Fibroblast of skin of left quadriceps (primary cell): ENCODE measurements around the gene WDR4.
"Not testable (repeated sequence)": the region's sequence is repeated elsewhere in the genome, so short reads cannot be mapped to it uniquely, and the experiment has no call there.

Experiments used
- DNase-seq, 2 experiments: peaks; one replicate each; pipeline ENCODE4 v3.0.0-alpha.2; 2013; ENCODE audit warnings: low read depth in 2 of 2

The WDR4 gene, protein sequence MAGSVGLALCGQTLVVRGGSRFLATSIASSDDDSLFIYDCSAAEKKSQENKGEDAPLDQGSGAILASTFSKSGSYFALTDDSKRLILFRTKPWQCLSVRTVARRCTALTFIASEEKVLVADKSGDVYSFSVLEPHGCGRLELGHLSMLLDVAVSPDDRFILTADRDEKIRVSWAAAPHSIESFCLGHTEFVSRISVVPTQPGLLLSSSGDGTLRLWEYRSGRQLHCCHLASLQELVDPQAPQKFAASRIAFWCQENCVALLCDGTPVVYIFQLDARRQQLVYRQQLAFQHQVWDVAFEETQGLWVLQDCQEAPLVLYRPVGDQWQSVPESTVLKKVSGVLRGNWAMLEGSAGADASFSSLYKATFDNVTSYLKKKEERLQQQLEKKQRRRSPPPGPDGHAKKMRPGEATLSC

DNA sequence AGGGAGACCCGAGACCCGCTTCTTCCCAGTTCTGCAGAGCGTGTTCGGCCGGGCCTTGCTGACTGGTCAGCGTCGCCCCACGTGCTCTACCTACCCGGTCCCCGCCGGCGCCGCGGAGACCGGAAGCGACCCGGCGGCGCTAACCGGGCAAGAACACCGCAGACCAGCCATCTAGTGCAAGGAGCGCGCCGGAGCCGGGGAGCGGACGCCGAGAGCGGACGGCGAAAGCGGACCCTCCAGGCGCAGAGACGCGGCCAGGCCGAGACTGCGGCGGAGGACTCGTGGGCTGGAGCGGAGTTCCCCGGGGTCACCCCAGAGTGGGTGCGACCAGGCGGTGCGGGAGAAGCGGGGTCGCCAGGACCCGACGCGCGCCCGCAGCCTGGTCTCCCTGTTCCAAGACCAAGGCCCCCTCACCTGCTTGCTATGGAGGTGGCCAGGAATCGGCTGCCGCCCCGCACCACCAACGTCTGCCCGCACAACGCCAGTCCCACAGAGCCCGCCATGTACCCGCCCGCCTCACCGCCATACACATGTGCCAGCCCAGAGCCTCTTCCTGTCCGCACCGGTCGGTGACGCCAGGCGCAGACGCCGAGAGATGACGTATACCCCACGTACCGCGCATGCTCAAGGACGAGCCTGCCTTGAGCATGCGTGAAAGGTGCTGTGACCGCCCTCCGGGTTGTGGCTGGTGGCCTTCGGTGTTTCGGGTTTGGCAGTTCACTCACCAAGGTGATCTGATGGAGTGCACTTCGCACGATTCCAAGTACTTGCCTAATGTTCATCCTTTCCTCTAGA is at the start of gene WDR4:
Gene WDR4, minus strand, starts transcription at position 547 of the 795 bp plus-strand sequence. Its CDS starts 44 bp downstream, at position 503.
- peak; percentile 91 to 92 for DNase-seq

DNA sequence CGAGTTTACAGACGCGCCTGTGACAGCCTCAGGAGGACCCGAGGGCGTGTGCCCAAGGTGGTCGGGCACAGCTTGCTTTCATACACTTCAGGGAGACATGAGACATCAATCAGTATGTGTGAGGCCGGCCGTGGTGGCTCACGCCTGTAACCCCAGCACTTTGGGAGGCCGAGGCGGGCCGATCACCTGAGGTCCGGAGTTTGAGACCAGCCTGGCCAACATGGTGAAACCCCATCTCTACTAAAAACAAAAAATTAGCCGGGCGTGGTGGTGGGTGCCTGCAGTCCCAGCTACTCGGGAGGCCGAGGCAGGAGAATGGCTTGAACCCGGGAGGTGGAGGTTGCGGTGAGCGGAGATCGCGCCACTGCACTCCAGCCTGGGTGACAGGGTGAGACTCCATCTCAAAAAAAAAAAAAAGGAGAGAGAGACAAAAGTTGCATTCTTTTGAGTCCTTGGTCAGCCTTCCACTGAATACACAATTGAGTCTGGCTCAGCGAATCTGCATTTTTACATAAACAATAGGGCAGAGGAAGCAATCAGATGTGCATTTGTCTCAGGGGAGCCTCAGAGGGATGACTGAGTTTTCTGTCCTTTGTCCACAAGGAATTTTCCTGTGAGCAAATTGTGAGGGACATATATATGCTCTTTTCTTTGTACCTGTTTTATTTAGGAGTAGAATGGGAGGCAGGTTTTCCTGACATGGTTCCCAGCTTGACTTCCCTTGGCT is 48.3 kb upstream of the WDR4 start:
- DNase-seq: not testable (repeated sequence)

DNA sequence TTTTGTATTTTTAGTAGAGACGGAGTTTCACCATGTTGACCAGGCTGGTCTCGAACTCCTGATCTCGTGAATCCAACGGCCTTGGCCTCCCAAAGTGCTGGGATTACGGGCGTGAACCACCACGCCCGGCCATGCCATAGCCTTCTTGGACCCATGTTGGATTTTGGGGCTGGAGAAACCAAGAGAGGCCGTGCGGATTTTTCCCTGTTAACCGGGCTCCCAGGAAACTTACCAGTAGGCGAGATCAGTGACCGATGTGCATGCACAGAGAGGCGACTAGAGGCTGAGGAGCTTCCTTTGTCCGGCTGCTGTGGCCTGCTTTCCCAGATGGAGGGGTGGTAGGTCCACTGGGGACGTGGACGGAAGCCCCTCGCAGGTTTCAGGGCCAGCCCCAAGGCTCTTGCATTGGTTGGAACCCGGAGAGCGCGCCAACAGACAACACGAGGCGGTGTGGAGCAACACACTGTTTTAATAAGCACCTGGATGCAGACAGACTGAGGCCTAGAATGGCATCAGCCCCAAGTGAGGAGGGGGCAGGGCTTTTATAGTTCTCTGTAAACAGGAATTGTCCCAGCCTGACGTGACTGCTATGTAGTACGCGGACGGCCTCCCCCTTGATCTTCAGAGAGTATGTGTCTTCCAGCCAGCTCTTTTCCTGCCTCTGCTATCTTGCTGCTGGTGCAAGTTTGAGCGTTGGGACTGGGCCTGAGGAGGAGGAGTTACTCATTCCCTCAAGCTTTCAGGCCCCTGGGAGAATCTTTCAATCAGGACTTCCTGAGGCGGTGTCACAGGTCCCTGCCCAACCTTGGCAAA is 46.0 kb upstream of the WDR4 start, which contains the start of gene ERVH48-1:
Gene ERVH48-1, minus strand, starts transcription at position 517 of the 813 bp plus-strand sequence. CDS start 6,624 bp downstream, outside the sequence.
- DNase-seq: no peak

GRCh38 chr21:42924433-42924751 is 45.1 kb upstream of the WDR4 start:
- no peak for DNase-seq

DNA sequence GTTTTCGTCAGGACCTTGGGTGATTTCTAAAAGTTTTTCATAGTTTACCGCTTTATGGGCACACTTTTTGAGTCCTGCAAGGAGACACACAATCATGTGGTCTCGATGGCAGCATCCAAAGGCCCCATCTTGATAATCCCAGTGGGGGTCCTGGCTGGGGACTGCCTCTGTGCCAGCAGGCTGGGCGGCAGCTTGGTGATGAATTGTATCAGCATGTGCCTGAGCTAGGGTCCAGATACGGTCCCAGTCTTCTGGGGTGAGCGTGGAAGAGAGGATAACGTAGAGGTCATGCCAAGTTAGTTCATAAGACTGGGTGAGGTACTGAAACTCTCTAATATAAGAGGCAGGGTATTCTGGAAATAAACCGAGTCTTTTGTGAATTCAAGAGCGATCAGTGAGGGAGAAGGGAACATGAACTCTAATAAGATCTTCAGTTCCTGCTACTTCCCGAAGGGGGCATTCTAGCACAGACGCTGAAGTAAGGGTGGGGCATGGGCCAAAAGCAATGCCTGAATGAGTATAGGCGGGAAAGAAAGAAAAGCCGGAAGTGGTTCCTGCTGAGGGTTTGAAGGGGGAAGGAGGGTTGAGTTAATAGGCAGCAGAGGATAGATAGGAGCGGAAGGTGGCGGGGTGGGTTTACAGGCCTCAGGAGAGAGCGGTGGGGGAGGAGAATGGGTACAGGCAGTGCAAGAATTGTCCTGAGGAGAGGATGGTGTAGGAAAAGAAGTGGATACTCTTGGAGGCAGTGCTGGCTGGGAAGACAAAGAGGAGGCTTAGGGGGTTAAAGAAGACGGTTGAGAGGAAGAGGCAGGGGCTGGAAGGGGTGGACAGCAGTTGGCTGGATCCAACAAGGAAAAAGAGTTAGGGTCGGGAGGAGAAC is 44.5 kb upstream of the WDR4 start:
- DNase-seq: peak; percentile 81

GRCh38 chr21:42922918-42923317 is 43.6 kb upstream of the WDR4 start:
- no peak for DNase-seq

GRCh38 chr21:42921927-42922326 is 42.6 kb upstream of the WDR4 start:
- no peak for DNase-seq

DNA sequence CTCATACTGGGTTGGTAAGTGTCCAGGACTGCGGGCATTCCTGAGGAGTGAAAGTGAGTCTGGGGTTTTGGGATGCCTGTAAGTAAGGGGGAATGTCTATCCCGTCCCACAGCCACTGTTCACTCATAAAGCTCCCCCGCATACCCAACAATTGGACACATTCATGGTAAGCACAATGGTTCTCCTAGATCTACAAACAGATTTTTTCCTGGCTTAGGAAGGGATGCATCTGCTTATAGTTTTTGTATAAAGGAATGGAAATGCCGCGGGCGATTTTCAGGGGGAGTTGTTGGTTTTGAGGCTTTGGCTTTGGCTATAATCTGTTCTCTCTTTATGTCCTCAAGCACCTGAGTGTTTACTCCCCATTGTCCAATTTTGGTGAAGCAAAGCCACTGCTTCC is 39.0 kb upstream of the WDR4 start:
- no peak for DNase-seq

DNA sequence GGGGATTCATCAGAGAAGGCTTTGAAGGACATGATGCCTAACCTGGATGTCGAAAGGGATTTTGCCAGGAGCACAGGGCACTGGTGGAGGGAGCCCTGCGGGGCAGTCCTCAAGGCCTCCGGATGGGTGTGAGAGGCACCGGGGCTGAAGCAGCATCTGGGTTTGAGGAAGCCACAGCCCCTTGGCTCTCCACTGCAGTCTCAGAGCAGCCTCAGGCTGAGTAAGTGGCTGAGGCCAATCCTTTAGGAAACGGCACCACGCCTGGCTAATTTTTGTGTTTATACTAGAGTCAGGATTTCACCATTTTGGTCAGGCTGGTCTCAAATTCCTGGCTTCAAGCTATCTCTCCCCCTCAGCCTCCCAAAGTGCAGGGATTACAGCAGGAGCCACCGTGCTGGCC is 34.1 kb upstream of the WDR4 start:
- no peak for DNase-seq

GRCh38 chr21:42911920-42912319 is 32.6 kb upstream of the WDR4 start:
- not testable (repeated sequence) for DNase-seq

- not testable (repeated sequence) for DNase-seq
These were observed 29.1 kb upstream of the WDR4 start for GRCh38 chr21:42908484-42908883.

DNA sequence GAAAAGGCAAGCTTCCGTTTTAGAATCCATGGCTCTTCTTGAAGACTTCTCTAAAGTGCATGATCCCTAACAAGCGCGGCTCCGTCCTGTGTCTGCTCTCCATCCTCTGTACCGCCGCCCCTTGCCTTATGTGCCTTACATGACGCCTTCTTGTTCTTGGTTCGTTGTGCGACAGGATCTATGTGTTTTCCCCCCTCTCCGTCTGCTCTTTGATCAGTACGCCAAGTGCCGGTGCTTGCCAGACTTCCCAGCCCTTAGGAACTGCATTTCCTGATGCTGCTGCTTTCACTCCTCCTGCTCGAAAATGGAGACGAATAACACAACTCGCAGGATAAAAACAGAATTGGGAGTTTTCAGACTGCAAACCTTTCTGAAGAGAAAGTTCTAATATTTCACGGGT is 26.9 kb upstream of the WDR4 start:
- no peak for DNase-seq

DNA sequence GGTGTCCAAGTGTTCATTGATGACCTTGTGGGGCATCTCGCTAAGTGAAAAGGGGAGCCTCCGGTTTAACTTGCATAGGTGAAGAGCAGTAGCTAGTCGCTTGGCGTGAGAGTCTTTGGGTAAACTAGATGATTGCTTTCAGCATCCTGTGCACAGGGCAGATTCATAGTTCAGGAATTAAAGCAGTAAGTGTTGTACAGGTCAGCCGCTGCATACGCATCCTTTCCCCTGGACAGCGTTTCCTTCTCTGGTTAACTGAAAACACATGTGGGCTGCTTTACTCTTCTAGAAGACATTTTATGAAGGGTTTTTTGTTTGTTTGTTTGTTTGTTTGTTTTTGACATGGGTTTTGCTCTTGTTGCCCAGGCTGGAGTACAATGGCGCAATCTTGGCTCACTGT is 25.9 kb upstream of the WDR4 start:
- DNase-seq: peak in 1 of 2 experiments; percentile 9

- DNase-seq: no peak
These were observed 24.5 kb upstream of the WDR4 start for GRCh38 chr21:42903817-42904216.

DNA sequence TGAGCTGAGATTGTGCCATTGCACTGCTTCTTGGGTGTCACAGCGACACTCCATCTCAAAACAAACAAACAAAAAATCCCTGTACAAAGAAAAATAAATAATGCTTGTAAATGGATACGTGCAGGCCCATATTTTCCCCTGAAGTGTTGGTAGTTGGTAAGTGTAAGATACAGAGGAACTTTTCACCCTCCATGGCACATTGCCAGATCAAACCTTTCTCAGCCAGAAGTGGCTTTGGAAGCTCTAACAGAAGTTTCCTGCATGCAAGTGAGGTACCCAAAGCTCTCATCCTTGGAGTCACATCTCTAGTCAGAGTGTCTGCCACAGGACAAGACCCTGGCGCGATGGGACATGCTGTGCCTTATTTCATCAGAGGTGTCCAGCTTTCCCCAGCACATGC is 21.1 kb upstream of the WDR4 start:
- DNase-seq: no peak

DNA sequence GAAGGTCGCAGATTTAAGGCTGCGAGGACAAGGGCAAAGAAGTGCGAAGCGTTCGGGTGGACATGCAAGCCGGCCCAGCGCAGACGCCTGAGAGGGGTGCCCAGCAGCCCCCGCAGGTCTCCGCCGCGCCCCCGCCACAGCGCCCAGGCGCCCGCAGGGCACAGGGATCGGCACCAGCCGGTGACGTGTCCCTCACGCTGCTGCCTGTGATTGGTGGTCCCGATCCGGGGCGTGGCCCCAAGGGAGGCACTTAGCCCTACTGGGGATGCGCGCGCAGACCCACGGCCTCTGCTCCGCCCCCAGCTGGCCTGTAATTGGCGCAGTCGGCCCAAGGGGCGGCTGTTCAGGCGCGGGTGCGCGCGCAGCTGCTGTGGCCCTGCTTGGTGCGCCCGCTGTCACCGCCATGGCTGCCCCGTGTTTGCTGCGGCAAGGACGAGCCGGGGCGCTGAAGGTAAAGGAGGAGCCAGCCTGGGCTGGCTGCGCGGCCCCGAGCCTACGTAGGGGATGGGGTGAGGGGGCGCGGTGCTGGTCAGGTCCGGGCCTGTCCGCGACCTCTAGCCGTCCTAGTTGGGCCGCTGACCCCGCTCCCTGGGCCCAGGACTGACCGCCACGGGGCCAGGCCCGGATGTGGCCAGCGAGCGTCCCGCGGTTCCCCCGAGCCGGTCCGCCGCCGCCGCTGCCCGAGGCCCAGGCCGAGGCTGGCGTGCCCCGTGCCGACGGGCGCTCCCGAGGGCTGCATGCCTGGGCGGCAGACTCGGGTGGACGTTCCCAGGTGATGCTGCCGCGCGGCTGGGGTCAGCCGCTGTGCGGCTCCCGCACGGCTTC is 13.8 kb upstream of the WDR4 start, which contains the start of gene NDUFV3:
Gene NDUFV3, plus strand, starts transcription at position 379 of the 825 bp plus-strand sequence. Its CDS starts 25 bp downstream, at position 404.
- peak; percentile 95 to 96 for DNase-seq

DNA sequence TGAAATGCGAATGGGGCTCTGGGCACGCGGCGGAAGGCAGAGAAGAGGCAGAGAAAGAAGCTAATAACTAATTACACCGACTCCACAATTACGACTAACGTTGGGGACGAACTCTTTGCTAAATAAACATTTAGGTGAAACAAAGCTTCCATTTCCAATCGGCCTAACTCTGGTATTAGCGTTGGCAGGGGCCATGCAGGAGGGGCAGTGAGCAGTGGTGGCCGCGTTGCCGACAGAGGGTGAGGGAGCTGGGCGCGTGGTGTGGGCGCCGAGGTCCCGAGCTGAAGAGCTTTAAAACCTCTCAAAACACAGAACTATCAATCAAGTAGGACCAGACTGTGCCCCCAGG is 13.2 kb upstream of the WDR4 start:
- DNase-seq: no peak

DNA sequence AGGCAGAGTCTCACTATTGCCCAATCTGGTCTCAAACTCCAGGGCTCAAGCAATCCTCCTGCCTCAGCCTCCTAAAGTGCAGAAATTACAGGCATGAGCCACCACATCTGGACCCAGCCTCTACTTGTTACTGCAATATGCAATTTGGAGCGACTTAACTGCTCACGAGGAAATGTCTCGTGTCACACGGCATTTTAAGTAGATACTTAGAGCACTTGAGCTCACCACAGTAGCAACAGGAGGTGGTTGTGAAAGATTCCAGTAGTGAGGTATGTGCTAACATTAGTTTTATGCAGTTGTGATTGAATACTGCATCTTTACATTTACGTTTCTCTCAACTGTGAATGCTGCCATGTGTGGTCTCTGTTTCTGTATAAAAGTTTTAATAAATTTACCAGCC is 8.0 kb upstream of the WDR4 start:
- no peak for DNase-seq

DNA sequence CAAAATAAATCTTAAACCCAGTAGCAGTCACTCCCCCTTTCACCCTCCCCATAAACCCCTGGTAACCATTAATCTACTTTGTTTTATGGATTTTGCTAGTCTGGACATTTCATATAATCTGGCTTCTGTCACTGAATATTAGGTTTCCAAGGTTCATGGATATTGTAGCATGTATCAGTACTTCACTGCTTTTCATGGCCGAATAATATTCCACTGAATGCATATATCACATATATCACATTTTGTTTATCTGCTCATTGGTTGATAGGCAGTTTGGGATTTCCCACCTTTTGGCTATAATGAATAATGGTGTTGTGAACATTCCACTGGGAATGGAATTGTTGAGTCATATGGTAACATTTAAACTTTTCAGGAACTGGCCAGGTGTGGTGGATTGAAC is 4.6 kb upstream of the WDR4 start:
- no peak for DNase-seq
